ENCODE results near the gene SFMBT2. TPM values are rescaled to one million over a fixed set of nuclear protein-coding genes. Genes with fewer than 3 reads are reported as not detected.

SFMBT2 gene
- total RNA-seq, 1 experiment from 2014 or later: 0.02 TPM

DNA sequence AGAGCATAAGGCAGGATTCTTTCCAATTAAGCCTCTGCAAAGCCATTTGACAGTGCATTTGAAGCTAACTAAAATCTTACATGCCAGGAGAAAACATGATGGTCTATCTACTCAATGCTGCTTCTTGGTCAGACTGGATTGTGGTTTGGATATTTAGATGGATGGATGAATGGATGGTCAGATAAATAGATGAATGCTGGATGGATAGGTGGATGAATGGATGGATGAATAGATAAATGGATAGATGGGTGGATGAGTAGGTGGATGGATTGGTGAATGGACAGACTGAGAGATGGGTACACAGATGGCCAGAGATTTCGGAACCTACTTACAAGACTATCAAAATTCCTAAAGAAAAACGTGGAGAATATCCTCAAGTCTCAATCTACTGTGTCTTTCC is 127.6 kb downstream of the SFMBT2 start (continued):
- no peak for TF ChIP-seq SRF (IDR thresholded peaks at IDR 0.05; ENCODE audit: low read depth)
- TF ChIP-seq EZH2 (IDR thresholded peaks at IDR 0.05): no peak
- TF ChIP-seq CEBPB (IDR thresholded peaks at IDR 0.05; ENCODE audit: low read depth): no peak
- TF ChIP-seq RAD21 (IDR thresholded peaks at IDR 0.05; ENCODE audit: low read depth): no peak

- Histone ChIP-seq H3K27ac (ENCODE audit: low read depth, low read length) (no peak overlapping the region), H3K9me3 (ENCODE audit: control insufficient read depth in 1 of 2, insufficient read depth in 1 of 2, low read depth in 1 of 2, low read length in 2 of 2) (no peaks in the 10 kb centered on the region), H3K9ac (ENCODE audit: low read length) (no peak overlapping the region), H3K79me2 (ENCODE audit: insufficient read depth, low read length) (no peaks in the 10 kb centered on the region), H3K4me1 (ENCODE audit: control insufficient read depth in 1 of 2, insufficient read depth in 2 of 2, low read length in 2 of 2) (no peaks in the 10 kb centered on the region), H3K36me3 (ENCODE audit: control insufficient read depth in 1 of 2, insufficient read depth in 2 of 2, low read length in 2 of 2) (no peaks in the 10 kb centered on the region), H4K20me1 (ENCODE audit: insufficient read depth) (no peaks in the 10 kb centered on the region), H3K9me2 (ENCODE audit: insufficient read depth) (no peaks in the 10 kb centered on the region), H3K4me3 (replicated peaks in 1 of 2; ENCODE audit: low read depth in 1 of 2, low read length in 2 of 2) (no peak overlapping the region), H2AFZ (ENCODE audit: low read depth, low read length, poor library complexity, severe bottlenecking) (no peak overlapping the region), H3K27me3 (ENCODE audit: insufficient read depth, low read length) (no peaks in the 10 kb centered on the region), H3K4me2 (ENCODE audit: low read length) (no peak overlapping the region)
- CTCF ChIA-PET: no interaction called here
- RAD21 ChIA-PET (ENCODE audit: low non-redundant PET in 1 of 2, low total read pairs in 2 of 2, uncharacterized antibody in 2 of 2, unreplicated experiment in 2 of 2): no interaction called here
- no TSS peak for BruUV-seq (replicated peaks)
- intact Hi-C loops (cut with micrococcal nuclease): no loop called here
- ATAC-seq: no peak
- TF ChIP-seq SP1 (IDR thresholded peaks at IDR 0.05; ENCODE audit: low read depth) (no peak), CTCF (IDR thresholded peaks at IDR 0.05 in 2 of 3, conservative IDR thresholded peaks at IDR 0.05 in 1 of 3; ENCODE audit: borderline replicate concordance in 1 of 3, insufficient read depth in 1 of 3, low read depth in 2 of 3, low read length in 2 of 3) (no peak), SRF (IDR thresholded peaks at IDR 0.05; ENCODE audit: low read depth) (no peak), JUND (IDR thresholded peaks at IDR 0.05) (no peak), REST (IDR thresholded peaks at IDR 0.05; ENCODE audit: low read depth) (no peak), YY1 (IDR thresholded peaks at IDR 0.05; ENCODE audit: extremely low read depth, insufficient replicate concordance, low read depth, low read length) (no peak), EGR1 (IDR thresholded peaks at IDR 0.05; ENCODE audit: low read depth) (no peak), ZNF274 (IDR thresholded peaks at IDR 0.05; ENCODE audit: low read depth, low read length) (no peak), MAX (IDR thresholded peaks at IDR 0.05) (no peak), RAD21 (IDR thresholded peaks at IDR 0.05; ENCODE audit: low read depth) (no peak), SIN3A (IDR thresholded peaks at IDR 0.05; ENCODE audit: low read depth) (no peak), EZH2phosphoT487 (IDR thresholded peaks at IDR 0.05; ENCODE audit: borderline replicate concordance) (no peak), ATF3 (IDR thresholded peaks at IDR 0.05) (no peak), POLR2A (IDR thresholded peaks at IDR 0.05; ENCODE audit: borderline replicate concordance, extremely low read depth, insufficient read depth, insufficient read length) (no peak), ELF1 (IDR thresholded peaks at IDR 0.05; ENCODE audit: borderline replicate concordance, low read depth) (no peak)
- DNase-seq (ENCODE audit: low read depth, low spot score): no peak
- POLR2A ChIA-PET: no interaction called here
Measured at GRCh38 chr10:7282457-7282856, 128.4 kb downstream of the SFMBT2 start.

All from HCT116 (cell line).